HG03575 (cell line): ENCODE measurements around the gene CLIC3.

ENCODE experiments used
- ATAC-seq: cut with Tn5 transposase; IDR thresholded peaks from one replicate; pipeline ENCODE4 v1.9.1; 2021; ENCODE audit not compliant: unreplicated experiment, insufficient number of reproducible peaks, low FRiP score; ENCODE audit errors: extremely low read depth

Gene CLIC3

GRCh38 chr9:137032858-137033257 is 36.5 kb upstream of the CLIC3 start:
- ATAC-seq: no peak

GRCh38 chr9:137031904-137032640 is 35.7 kb upstream of the CLIC3 start, which contains the start of gene FUT7:
TSS of gene FUT7 (minus strand) at chr9:137032088. CDS start at chr9:137031991, 97 bp downstream.
- no peak for ATAC-seq

GRCh38 chr9:137030538-137031527 is 34.5 kb upstream of the CLIC3 start:
- ATAC-seq: no peak

GRCh38 chr9:137030006-137030405 is 33.6 kb upstream of the CLIC3 start:
- ATAC-seq: no peak

GRCh38 chr9:137029058-137029936 is 32.9 kb upstream of the CLIC3 start:
- no peak for ATAC-seq

- ATAC-seq: no peak
Observed at GRCh38 chr9:137028263-137029057, 32.1 kb upstream of the CLIC3 start.

- ATAC-seq: no peak
Observed at GRCh38 chr9:137027369-137028262, 31.2 kb upstream of the CLIC3 start, which contains the start of gene ABCA2. TSS of gene ABCA2 (minus strand) at chr9:137028237. CDS start at chr9:137028140, 97 bp downstream.

- no peak for ATAC-seq
Observed at GRCh38 chr9:137026828-137027227, 30.5 kb upstream of the CLIC3 start.

- ATAC-seq: no peak
Observed at GRCh38 chr9:137026384-137026783, 30.0 kb upstream of the CLIC3 start.

GRCh38 chr9:137025517-137025966 is 29.2 kb upstream of the CLIC3 start:
- ATAC-seq: no peak

GRCh38 chr9:137023583-137023991 is 27.2 kb upstream of the CLIC3 start:
- ATAC-seq: no peak

GRCh38 chr9:137023157-137023556 is 26.8 kb upstream of the CLIC3 start:
- ATAC-seq: no peak

- no peak for ATAC-seq
Observed at GRCh38 chr9:137022662-137023008, 26.3 kb upstream of the CLIC3 start.

- no peak for ATAC-seq
Observed at GRCh38 chr9:137021979-137022661, 25.8 kb upstream of the CLIC3 start.

GRCh38 chr9:137021568-137021978 is 25.2 kb upstream of the CLIC3 start:
- no peak for ATAC-seq

GRCh38 chr9:137020771-137021567 is 24.6 kb upstream of the CLIC3 start:
- ATAC-seq: no peak
